Peyer's patch (tissue), 4 donors: ENCODE results near the gene SAMD7.

Experiments used
- CTCF ChIP-seq, 6 experiments: fragments of 450-650 bp in 4 of 6; fragments of 200-600 bp in 2 of 6; sonication (generic) in 1 of 6; IDR thresholded peaks; one replicate each; pipeline ENCODE4 v1.5.1; 2017 to 2019; ENCODE audit warnings: antibody characterized with exemption in 6 of 6, mild to moderate bottlenecking in 3 of 6, moderate library complexity in 1 of 6
- POLR2A ChIP-seq, 2 donors: fragments of 450-650 bp; IDR thresholded peaks; one replicate each; pipeline ENCODE4 v1.5.1; 2017; ENCODE audit warnings: antibody characterized with exemption in 2 of 2, mild to moderate bottlenecking in 2 of 2, moderate library complexity in 2 of 2

DNA sequence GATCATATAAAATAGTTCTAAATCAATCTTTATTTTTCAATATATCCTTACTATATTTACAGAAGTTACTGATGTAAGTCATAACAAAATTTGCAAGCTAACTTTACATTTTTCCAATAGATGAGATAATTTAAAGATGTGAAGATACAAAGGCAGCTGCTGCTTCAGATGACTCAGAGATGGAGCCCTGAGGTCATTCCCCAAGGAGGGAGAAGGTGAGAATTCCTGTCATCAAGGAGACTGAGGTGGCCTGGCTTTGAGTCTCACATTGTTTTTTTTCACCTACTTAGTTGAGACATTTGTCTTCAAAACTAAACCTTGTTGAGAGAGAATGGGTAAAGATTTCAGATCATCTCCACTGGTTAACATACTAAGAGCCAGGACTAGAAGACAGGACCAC is 3.9 kb upstream of the SAMD7 start:
- TF ChIP-seq CTCF (IDR thresholded peaks at IDR 0.05): no peak
- TF ChIP-seq POLR2A (IDR thresholded peaks at IDR 0.05): no peak
